K562 (cell line): ENCODE results near the gene POLR3K.
"Not testable (repeated sequence)": the region's sequence is repeated elsewhere in the genome, so short reads cannot be mapped to it uniquely, and the experiment has no call there.

ENCODE experiments used
- ARID1B ChIP-seq: fragments of 450-650 bp; IDR thresholded peaks from 2 replicates; pipeline ENCODE4 v1.6.1; 2016; ENCODE audit warnings: antibody characterized with exemption, mild to moderate bottlenecking, inconsistent platforms
- HDGF ChIP-seq: fragments of 450-650 bp; IDR thresholded peaks from 2 replicates; pipeline ENCODE4 v1.6.1; 2016
- KDM4B ChIP-seq, 2 experiments: fragments of 450-650 bp in 1 of 2; sonication (generic) in 1 of 2; IDR thresholded peaks; 2 replicates each; pipeline ENCODE4 v1.6.1; 2016 to 2017; ENCODE audit warnings: borderline replicate concordance in 2 of 2, antibody characterized with exemption in 1 of 2, low read depth in 1 of 2, mild to moderate bottlenecking in 1 of 2
- ZNF253 ChIP-seq: fragments of 250-450 bp; sonication (Bioruptor Pico); conservative IDR thresholded peaks from 2 replicates; pipeline ENCODE4 v1.6.1; 2021; ENCODE audit warnings: mild to moderate bottlenecking
- ZZZ3 ChIP-seq: fragments of 450-650 bp; IDR thresholded peaks from 2 replicates; pipeline ENCODE4 v1.6.1; 2016; ENCODE audit warnings: antibody characterized with exemption, mild to moderate bottlenecking, moderate library complexity
- TF ChIP-seq, protein P1 (sequence below): sonication (generic); formaldehyde crosslinking; IDR thresholded peaks from 2 replicates; pipeline ENCODE4 v1.8.0; 2023; ENCODE audit warnings: missing genetic modification reagents, mild to moderate bottlenecking, borderline replicate concordance
- TF ChIP-seq, protein P2 (sequence below): sonication (generic); formaldehyde crosslinking; IDR thresholded peaks from 2 replicates; pipeline ENCODE4 v1.9.0; 2022; ENCODE audit warnings: mild to moderate bottlenecking, missing genetic modification reagents

DNA sequence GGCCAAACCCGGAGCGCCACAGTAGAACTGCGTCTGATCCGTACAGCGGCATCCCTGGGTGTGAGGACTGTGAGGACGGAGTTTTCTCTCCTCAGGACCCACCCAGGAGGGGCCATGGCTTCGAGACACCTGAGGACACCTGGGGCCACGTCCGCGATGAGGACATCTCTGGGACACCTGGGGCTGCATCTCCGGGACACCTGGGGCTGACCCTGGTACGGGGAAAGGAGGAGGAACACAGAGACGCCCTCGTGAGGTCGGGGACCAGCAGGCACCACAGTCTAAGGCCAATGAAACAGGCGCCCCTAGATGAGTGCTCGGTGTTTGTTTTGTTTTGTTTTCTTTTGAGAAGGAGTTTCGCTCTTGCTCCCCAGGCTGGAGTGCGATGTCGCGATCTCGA is 29.3 kb downstream of the POLR3K start:
- TF ChIP-seq, protein P1, sequence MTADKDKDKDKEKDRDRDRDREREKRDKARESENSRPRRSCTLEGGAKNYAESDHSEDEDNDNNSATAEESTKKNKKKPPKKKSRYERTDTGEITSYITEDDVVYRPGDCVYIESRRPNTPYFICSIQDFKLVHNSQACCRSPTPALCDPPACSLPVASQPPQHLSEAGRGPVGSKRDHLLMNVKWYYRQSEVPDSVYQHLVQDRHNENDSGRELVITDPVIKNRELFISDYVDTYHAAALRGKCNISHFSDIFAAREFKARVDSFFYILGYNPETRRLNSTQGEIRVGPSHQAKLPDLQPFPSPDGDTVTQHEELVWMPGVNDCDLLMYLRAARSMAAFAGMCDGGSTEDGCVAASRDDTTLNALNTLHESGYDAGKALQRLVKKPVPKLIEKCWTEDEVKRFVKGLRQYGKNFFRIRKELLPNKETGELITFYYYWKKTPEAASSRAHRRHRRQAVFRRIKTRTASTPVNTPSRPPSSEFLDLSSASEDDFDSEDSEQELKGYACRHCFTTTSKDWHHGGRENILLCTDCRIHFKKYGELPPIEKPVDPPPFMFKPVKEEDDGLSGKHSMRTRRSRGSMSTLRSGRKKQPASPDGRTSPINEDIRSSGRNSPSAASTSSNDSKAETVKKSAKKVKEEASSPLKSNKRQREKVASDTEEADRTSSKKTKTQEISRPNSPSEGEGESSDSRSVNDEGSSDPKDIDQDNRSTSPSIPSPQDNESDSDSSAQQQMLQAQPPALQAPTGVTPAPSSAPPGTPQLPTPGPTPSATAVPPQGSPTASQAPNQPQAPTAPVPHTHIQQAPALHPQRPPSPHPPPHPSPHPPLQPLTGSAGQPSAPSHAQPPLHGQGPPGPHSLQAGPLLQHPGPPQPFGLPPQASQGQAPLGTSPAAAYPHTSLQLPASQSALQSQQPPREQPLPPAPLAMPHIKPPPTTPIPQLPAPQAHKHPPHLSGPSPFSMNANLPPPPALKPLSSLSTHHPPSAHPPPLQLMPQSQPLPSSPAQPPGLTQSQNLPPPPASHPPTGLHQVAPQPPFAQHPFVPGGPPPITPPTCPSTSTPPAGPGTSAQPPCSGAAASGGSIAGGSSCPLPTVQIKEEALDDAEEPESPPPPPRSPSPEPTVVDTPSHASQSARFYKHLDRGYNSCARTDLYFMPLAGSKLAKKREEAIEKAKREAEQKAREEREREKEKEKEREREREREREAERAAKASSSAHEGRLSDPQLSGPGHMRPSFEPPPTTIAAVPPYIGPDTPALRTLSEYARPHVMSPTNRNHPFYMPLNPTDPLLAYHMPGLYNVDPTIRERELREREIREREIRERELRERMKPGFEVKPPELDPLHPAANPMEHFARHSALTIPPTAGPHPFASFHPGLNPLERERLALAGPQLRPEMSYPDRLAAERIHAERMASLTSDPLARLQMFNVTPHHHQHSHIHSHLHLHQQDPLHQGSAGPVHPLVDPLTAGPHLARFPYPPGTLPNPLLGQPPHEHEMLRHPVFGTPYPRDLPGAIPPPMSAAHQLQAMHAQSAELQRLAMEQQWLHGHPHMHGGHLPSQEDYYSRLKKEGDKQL, result not testable (repeated sequence)
- not testable (repeated sequence) for TF ChIP-seq ZZZ3; KDM4B (IDR thresholded peaks at IDR 0.05; ENCODE audit: borderline replicate concordance in 2 of 2, low read depth in 1 of 2); HDGF; ZNF253 (CRISPR knock-in tag); ARID1B
- TF ChIP-seq, protein P2, sequence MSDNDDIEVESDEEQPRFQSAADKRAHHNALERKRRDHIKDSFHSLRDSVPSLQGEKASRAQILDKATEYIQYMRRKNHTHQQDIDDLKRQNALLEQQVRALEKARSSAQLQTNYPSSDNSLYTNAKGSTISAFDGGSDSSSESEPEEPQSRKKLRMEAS (CRISPR knock-in tag), result not testable (repeated sequence)
